HepG2 (cell line): Measurements from ENCODE around the gene BAZ2A. TPM values are rescaled to one million over a fixed set of nuclear protein-coding genes. Genes with fewer than 3 reads are reported as not detected.

ENCODE experiments used
- CREB1 ChIP-seq, 2 experiments: fragments of 450-650 bp in 1 of 2; IDR thresholded peaks; 2 replicates each; pipeline ENCODE4 v1.6.1; 2016 to 2017; ENCODE audit warnings: control low read depth in 1 of 2, mild to moderate bottlenecking in 1 of 2, missing compliant biosample characterization in 1 of 2, missing genetic modification characterization in 1 of 2
- FOXK2 ChIP-seq: fragments of 450-650 bp; IDR thresholded peaks from 2 replicates; pipeline ENCODE4 v1.6.1; 2016
- GFI1 ChIP-seq: sonication (generic); formaldehyde crosslinking; IDR thresholded peaks from 2 replicates; pipeline ENCODE4 v1.5.0; 2020; ENCODE audit warnings: missing genetic modification reagents, mild to moderate bottlenecking, borderline replicate concordance
- HDAC6 ChIP-seq: fragments of 200-600 bp; sonication (generic); IDR thresholded peaks from 2 replicates; pipeline ENCODE4 v1.7.0; 2017; ENCODE audit warnings: mild to moderate bottlenecking, antibody characterized with exemption, low read length, low read depth
- JUN ChIP-seq: sonication (generic); formaldehyde crosslinking; IDR thresholded peaks from 2 replicates; pipeline ENCODE4 v1.4.0; 2020; ENCODE audit warnings: mild to moderate bottlenecking, missing genetic modification reagents
- KDM5A ChIP-seq: fragments of 200-600 bp; sonication (generic); IDR thresholded peaks from 2 replicates; pipeline ENCODE4 v1.7.0; 2018; ENCODE audit warnings: antibody characterized with exemption, mild to moderate bottlenecking, low read length, borderline replicate concordance
- KLF13 ChIP-seq: sonication (generic); formaldehyde crosslinking; IDR thresholded peaks from 2 replicates; pipeline ENCODE4 v1.4.0; 2020; ENCODE audit warnings: mild to moderate bottlenecking, missing genetic modification reagents
- KLF16 ChIP-seq, 2 experiments: sonication (generic) in 1 of 2; formaldehyde crosslinking in 1 of 2; IDR thresholded peaks; 2 replicates each; pipeline versions ENCODE4 v1.6.1 to v1.8.0; 2016 to 2023; ENCODE audit warnings: missing genetic modification reagents in 2 of 2, missing compliant biosample characterization in 1 of 2
- MAFK ChIP-seq, 2 experiments: IDR thresholded peaks in 1 of 2; conservative IDR thresholded peaks in 1 of 2; 2 replicates each; pipeline ENCODE4 v1.6.1; 2011; ENCODE audit warnings: improper control_type of control experiment in 2 of 2, low read length in 2 of 2
- MED1 ChIP-seq: sonication (generic); formaldehyde crosslinking; IDR thresholded peaks from 2 replicates; pipeline ENCODE4 v1.4.0; 2020; ENCODE audit warnings: missing genetic modification reagents
- NFYC ChIP-seq: IDR thresholded peaks from 2 replicates; pipeline ENCODE4 v1.6.1; 2016; ENCODE audit warnings: missing genetic modification reagents, missing compliant biosample characterization
- NR2C2 ChIP-seq: sonication (generic); formaldehyde crosslinking; IDR thresholded peaks from 2 replicates; pipeline ENCODE4 v1.4.0; 2020; ENCODE audit warnings: missing genetic modification reagents, mild to moderate bottlenecking, moderate library complexity, borderline replicate concordance
- RBM22 ChIP-seq: fragments of 200-400 bp; formaldehyde crosslinking; optimal IDR thresholded peaks from 2 replicates; pipeline ENCODE3; 2017; ENCODE audit warnings: mild to moderate bottlenecking, low read length, moderate library complexity
- SAP130 ChIP-seq: IDR thresholded peaks from 2 replicates; pipeline ENCODE4 v1.6.1; 2016; ENCODE audit warnings: low read depth
- TAF15 ChIP-seq: fragments of 200-400 bp; formaldehyde crosslinking; IDR thresholded peaks from one replicate; pipeline ENCODE4 v1.6.1; 2018; ENCODE audit warnings: mild to moderate bottlenecking, low read depth, low read length; ENCODE audit not compliant: poor library complexity, severe bottlenecking
- ZNF331 ChIP-seq: sonication (generic); formaldehyde crosslinking; IDR thresholded peaks from 2 replicates; pipeline ENCODE4 v1.4.0; 2020; ENCODE audit warnings: missing genetic modification reagents
- ZNF496 ChIP-seq: sonication (generic); formaldehyde crosslinking; IDR thresholded peaks from 2 replicates; pipeline ENCODE4 v1.8.1; 2023; ENCODE audit warnings: mild to moderate bottlenecking, moderate library complexity, missing genetic modification reagents; ENCODE audit not compliant: insufficient replicate concordance
- ZNF569 ChIP-seq: sonication (generic); formaldehyde crosslinking; IDR thresholded peaks from 2 replicates; pipeline ENCODE4 v1.5.0; 2020; ENCODE audit warnings: mild to moderate bottlenecking, missing genetic modification reagents, moderate library complexity, borderline replicate concordance
- ZNF816 ChIP-seq: sonication (generic); formaldehyde crosslinking; IDR thresholded peaks from 2 replicates; pipeline ENCODE4 v1.8.0; 2022; ENCODE audit warnings: missing genetic modification reagents, mild to moderate bottlenecking, borderline replicate concordance
- ZNF879 ChIP-seq: sonication (generic); formaldehyde crosslinking; IDR thresholded peaks from 2 replicates; pipeline ENCODE4 v1.8.1; 2023; ENCODE audit warnings: missing genetic modification reagents
- polyA plus RNA-seq, 8 experiments: library from polyadenylated mRNA; depleted of rRNA in 3 of 8; stranded (reverse) in 7 of 8; unstranded in 1 of 8; fragments of >200 nt; fragmentation: Illumina TruSeq in 4 of 8; extraction: Trizol in 4 of 8; gene quantifications; 2 replicates each; pipeline versions ENCODE4 v1.2.1 to v1.2.3, GENCODE V29; 2011 to 2016; ENCODE audit warnings: low read depth in 4 of 8, missing spikeins in 1 of 8, mixed read lengths in 1 of 8; ENCODE audit not compliant: insufficient read depth in 1 of 8
- total RNA-seq, 5 experiments: library from RNA; depleted of rRNA; stranded (reverse); fragments of >200 nt; fragmentation: Illumina TruSeq; extraction: Trizol; gene quantifications; 2 replicates each; pipeline ENCODE4 v1.2.3, GENCODE V29; 2016; ENCODE audit warnings: low read depth in 1 of 5
- TF ChIP-seq, protein P1 (sequence below): sonication (generic); formaldehyde crosslinking; IDR thresholded peaks from 2 replicates; pipeline ENCODE4; 2020; ENCODE audit warnings: missing genetic modification reagents, mild to moderate bottlenecking, borderline replicate concordance
- TF ChIP-seq, protein P2 (sequence below): sonication (generic); formaldehyde crosslinking; IDR thresholded peaks from 2 replicates; pipeline ENCODE4 v1.5.1; 2020; ENCODE audit warnings: mild to moderate bottlenecking, moderate library complexity, missing genetic modification reagents
- TF ChIP-seq, protein P3 (sequence below): sonication (generic); formaldehyde crosslinking; IDR thresholded peaks from 2 replicates; pipeline ENCODE4 v1.5.0; 2020; ENCODE audit warnings: missing genetic modification reagents

The BAZ2A gene
- total and polyA plus RNA-seq, 2 of the 13 experiments (the other 11 are each of a cell fraction or from before 2014, with no cell fraction given), result 21.8 to 73.5 TPM

DNA sequence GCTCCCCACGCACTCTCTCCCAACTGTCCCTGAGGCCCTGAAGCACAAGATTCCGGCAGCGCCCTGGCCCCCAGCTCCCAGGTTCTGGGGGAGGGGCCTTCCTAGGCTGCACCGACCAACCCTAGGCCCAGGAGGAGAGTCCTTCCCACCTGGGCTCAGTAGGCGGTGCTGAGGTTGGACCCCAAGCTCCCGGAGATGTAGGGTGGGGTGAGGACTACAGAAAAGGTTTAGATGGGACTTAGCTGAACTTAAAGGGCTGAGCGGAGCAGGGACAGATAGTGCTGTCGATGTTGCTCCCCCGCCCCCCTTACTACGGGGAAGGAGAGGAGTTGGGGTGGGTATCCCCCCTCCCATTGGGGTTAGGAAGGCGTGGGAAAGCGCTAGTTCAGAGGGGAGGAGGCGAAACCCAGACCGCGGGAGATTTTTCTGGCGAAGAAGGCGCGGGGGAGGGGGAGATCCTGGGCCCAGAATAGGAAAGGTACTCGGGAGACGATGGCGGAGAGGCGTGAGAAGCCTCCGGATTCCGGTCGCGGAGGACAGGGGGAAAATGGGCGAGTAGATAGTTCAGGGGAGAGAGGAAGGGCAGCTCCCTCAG, 4.2 kb upstream of the BAZ2A start (continued):
- TF ChIP-seq, protein P1, sequence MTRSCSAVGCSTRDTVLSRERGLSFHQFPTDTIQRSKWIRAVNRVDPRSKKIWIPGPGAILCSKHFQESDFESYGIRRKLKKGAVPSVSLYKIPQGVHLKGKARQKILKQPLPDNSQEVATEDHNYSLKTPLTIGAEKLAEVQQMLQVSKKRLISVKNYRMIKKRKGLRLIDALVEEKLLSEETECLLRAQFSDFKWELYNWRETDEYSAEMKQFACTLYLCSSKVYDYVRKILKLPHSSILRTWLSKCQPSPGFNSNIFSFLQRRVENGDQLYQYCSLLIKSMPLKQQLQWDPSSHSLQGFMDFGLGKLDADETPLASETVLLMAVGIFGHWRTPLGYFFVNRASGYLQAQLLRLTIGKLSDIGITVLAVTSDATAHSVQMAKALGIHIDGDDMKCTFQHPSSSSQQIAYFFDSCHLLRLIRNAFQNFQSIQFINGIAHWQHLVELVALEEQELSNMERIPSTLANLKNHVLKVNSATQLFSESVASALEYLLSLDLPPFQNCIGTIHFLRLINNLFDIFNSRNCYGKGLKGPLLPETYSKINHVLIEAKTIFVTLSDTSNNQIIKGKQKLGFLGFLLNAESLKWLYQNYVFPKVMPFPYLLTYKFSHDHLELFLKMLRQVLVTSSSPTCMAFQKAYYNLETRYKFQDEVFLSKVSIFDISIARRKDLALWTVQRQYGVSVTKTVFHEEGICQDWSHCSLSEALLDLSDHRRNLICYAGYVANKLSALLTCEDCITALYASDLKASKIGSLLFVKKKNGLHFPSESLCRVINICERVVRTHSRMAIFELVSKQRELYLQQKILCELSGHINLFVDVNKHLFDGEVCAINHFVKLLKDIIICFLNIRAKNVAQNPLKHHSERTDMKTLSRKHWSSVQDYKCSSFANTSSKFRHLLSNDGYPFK (CRISPR knock-in tag), result 0 out of 2 replicates have a peak, but pooled peaks have one; percentile 25
- TF ChIP-seq FOXK2 (no peak), NFYC (CRISPR knock-in tag) (no peak), ZNF816 (0 out of 2 replicates have a peak, but pooled peaks have one; percentile 35), SAP130 (CRISPR knock-in tag) (peak; percentile 82), RBM22 (no peak), KDM5A (no peak), ZNF879 (CRISPR knock-in tag) (no peak), ZNF496 (CRISPR knock-in tag) (no peak), NR2C2 (CRISPR knock-in tag) (no peak), TAF15 (peak; percentile 7), KLF13 (CRISPR knock-in tag) (no peak), GFI1 (CRISPR knock-in tag) (no peak), CREB1 (IDR thresholded peaks at IDR 0.05) (no peak), CREB1 (CRISPR knock-in tag; IDR thresholded peaks at IDR 0.05) (no peak), MAFK (conservative IDR thresholded peaks at IDR 0.05 in 1 of 2, IDR thresholded peaks at IDR 0.05 in 1 of 2; ENCODE audit: low read length in 2 of 2) (no peak), HDAC6 (no peak), KLF16 (CRISPR knock-in tag; IDR thresholded peaks at IDR 0.05) (peak in 1 of 2 experiments; percentile 29; a peak in 1 of 4 replicates), ZNF331 (0 out of 2 replicates have a peak, but pooled peaks have one; percentile 8), ZNF569 (no peak), JUN (CRISPR knock-in tag) (no peak), MED1 (CRISPR knock-in tag) (peak; percentile 21; the same call in 1 of the 2 replicates)
- TF ChIP-seq, protein P2, sequence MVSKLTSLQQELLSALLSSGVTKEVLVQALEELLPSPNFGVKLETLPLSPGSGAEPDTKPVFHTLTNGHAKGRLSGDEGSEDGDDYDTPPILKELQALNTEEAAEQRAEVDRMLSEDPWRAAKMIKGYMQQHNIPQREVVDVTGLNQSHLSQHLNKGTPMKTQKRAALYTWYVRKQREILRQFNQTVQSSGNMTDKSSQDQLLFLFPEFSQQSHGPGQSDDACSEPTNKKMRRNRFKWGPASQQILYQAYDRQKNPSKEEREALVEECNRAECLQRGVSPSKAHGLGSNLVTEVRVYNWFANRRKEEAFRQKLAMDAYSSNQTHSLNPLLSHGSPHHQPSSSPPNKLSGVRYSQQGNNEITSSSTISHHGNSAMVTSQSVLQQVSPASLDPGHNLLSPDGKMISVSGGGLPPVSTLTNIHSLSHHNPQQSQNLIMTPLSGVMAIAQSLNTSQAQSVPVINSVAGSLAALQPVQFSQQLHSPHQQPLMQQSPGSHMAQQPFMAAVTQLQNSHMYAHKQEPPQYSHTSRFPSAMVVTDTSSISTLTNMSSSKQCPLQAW (CRISPR knock-in tag), result peak; percentile 50; the same call in 1 of the 2 replicates
- TF ChIP-seq, protein P3, sequence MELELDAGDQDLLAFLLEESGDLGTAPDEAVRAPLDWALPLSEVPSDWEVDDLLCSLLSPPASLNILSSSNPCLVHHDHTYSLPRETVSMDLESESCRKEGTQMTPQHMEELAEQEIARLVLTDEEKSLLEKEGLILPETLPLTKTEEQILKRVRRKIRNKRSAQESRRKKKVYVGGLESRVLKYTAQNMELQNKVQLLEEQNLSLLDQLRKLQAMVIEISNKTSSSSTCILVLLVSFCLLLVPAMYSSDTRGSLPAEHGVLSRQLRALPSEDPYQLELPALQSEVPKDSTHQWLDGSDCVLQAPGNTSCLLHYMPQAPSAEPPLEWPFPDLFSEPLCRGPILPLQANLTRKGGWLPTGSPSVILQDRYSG (CRISPR knock-in tag), result no peak
